GM12878 (cell line): ENCODE data around the gene NOP14. TPM values are rescaled to one million over a fixed set of nuclear protein-coding genes. Genes with fewer than 3 reads are reported as not detected.

Experiments used
- ATAC-seq: fragments of 200-7000 bp; cut with Tn5 transposase; 3 replicates; pipeline ENCODE4 v1.9.1; 2020; ENCODE audit warnings: mild to moderate bottlenecking, moderate library complexity
- BruUV-seq: library from RNA; stranded (reverse); fragments of 400-500 nt; replicated peaks from 2 replicates; lab custom pipeline; 2021; lab: Mats Ljungman, UMichigan
- CTCF ChIA-PET: fragments of 300-600 bp; sonication (Branson Sonifier 250); formaldehyde crosslinking; extraction: SDS; loops from one replicate; lab custom pipeline; 2021; ENCODE audit warnings: inconsistent platforms; lab: Yijun Ruan, JAX
- POLR2A ChIA-PET: fragments of 350-600 bp; formaldehyde crosslinking; extraction: SDS; loops from one replicate; lab custom pipeline; 2021; ENCODE audit warnings: inconsistent platforms; lab: Charles Lee
- RAD21 ChIA-PET: fragments of 300-600 bp; sonication (Branson Sonifier 250); formaldehyde crosslinking; loops from one replicate; lab custom pipeline; 2023; ENCODE audit warnings: antibody characterized with exemption; ENCODE audit not compliant: unreplicated experiment; lab: Charles Lee
- SMC1A ChIA-PET: fragments of 300-600 bp; sonication (Branson Sonifier 250); formaldehyde crosslinking; loops from one replicate; lab custom pipeline; 2023; ENCODE audit not compliant: unreplicated experiment, uncharacterized antibody; lab: Charles Lee
- DNase-seq: peaks from one replicate; pipeline ENCODE4 v3.0.0-alpha.2; 2011; ENCODE audit warnings: low read depth, low spot score
- FAIRE-seq: peaks from 3 replicates; lab custom pipeline; 2011; peaks lifted over from hg19 to GRCh38; lab: Jason Lieb, UNC
- H2AFZ ChIP-seq: 2 replicates; pipeline ENCODE4 v1.6.0; 2011; ENCODE audit warnings: low read depth, low read length, control low read depth; ENCODE audit not compliant: control insufficient read depth
- H3K27ac ChIP-seq: 2 replicates; pipeline ENCODE4 v1.5.1; 2011; ENCODE audit warnings: control low read depth; ENCODE audit not compliant: control insufficient read depth, insufficient read depth
- H3K27me3 ChIP-seq, 2 experiments: replicated peaks in 1 of 2; 2 replicates each; pipeline versions ENCODE4 v1.6.0 to v1.6.1; 2011; ENCODE audit warnings: low read length in 1 of 2; ENCODE audit not compliant: control insufficient read depth in 2 of 2, insufficient read depth in 2 of 2
- H3K36me3 ChIP-seq, 2 experiments: 2 replicates each; pipeline ENCODE4 v1.5.1; 2011; ENCODE audit warnings: low read length in 1 of 2; ENCODE audit not compliant: control insufficient read depth in 2 of 2, insufficient read depth in 2 of 2
- H3K4me1 ChIP-seq: 2 replicates; pipeline ENCODE4 v1.6.1; 2011; ENCODE audit warnings: mild to moderate bottlenecking, low read length, moderate library complexity, mixed read lengths; ENCODE audit not compliant: control insufficient read depth, insufficient read depth
- H3K4me2 ChIP-seq: 2 replicates; pipeline ENCODE4 v1.6.0; 2011; ENCODE audit warnings: control low read depth; ENCODE audit not compliant: control insufficient read depth, insufficient read depth
- H3K4me3 ChIP-seq: fragments of 200-600 bp; sonication (generic); 2 replicates; pipeline ENCODE4 v1.5.1; 2016
- H3K79me2 ChIP-seq: 2 replicates; pipeline ENCODE4 v1.6.0; 2011; ENCODE audit warnings: low read length; ENCODE audit not compliant: control insufficient read depth, insufficient read depth
- H3K9ac ChIP-seq: 2 replicates; pipeline ENCODE4 v1.8.0; 2011; ENCODE audit warnings: low read length, control low read depth, mixed read lengths; ENCODE audit not compliant: control insufficient read depth, insufficient read depth
- H3K9me3 ChIP-seq: replicated peaks from 3 replicates; pipeline ENCODE4 v1.5.1; 2011; ENCODE audit warnings: mild to moderate bottlenecking, low read length; ENCODE audit not compliant: control insufficient read depth, insufficient read depth
- H4K20me1 ChIP-seq: 2 replicates; pipeline ENCODE4 v1.6.0; 2011; ENCODE audit not compliant: control insufficient read depth, insufficient read depth
- ATF7 ChIP-seq: fragments of 450-650 bp; IDR thresholded peaks from 2 replicates; pipeline ENCODE4 v1.6.1; 2016; ENCODE audit warnings: low read depth, mild to moderate bottlenecking
- BCLAF1 ChIP-seq: fragments of 450-650 bp; IDR thresholded peaks from 2 replicates; pipeline ENCODE4 v1.6.1; 2017; ENCODE audit warnings: antibody characterized with exemption, mild to moderate bottlenecking, moderate library complexity
- MEF2A ChIP-seq: IDR thresholded peaks from 2 replicates; pipeline ENCODE4 v1.6.1; 2011; ENCODE audit warnings: low read depth, mild to moderate bottlenecking, low read length, moderate library complexity; ENCODE audit not compliant: insufficient read depth
- NRF1 ChIP-seq: conservative IDR thresholded peaks from 2 replicates; pipeline ENCODE4 v1.6.1; 2011; ENCODE audit warnings: mild to moderate bottlenecking, low read depth, low read length, improper control_type of control experiment
- POLR2A ChIP-seq: IDR thresholded peaks from 2 replicates; pipeline ENCODE4 v1.6.1; 2011; ENCODE audit warnings: low read depth, mild to moderate bottlenecking, low read length
- SREBF1 ChIP-seq: IDR thresholded peaks from 2 replicates; pipeline ENCODE4 v1.6.1; 2012; ENCODE audit warnings: mild to moderate bottlenecking, low read length
- WGBS: methylation state at CpG from one replicate; pipeline ENCODE4 v1.1.6; 2016; ENCODE audit warnings: low lambda C conversion rate; ENCODE audit not compliant: insufficient replicate concordance, insufficient coverage; ENCODE audit errors: missing lambda C conversion rate; 5-methylcytosine and 5-hydroxymethylcytosine counted together
- in situ Hi-C: fragments of 300-500 bp; cut with MboI; formaldehyde crosslinking; loops from 9 replicates; pipeline ENCODE4 v1.14.3; 2018; ENCODE audit warnings: mixed read lengths
- intact Hi-C: fragments of 100-400 bp; cut with micrococcal nuclease; formaldehyde crosslinking; loops from one replicate; pipeline ENCODE4 v1.14.2; 2022; ENCODE audit not compliant: unreplicated experiment
- polyA plus RNA-seq, 11 experiments: library from polyadenylated mRNA; depleted of rRNA in 4 of 11; unstranded in 6 of 11; stranded (reverse) in 5 of 11; fragments of >200 nt; fragmentation: Nextera tagmentation in 4 of 11; fragmentation: Illumina TruSeq in 1 of 11; extraction: Ambion mirVana in 4 of 11; extraction: Trizol in 1 of 11; gene quantifications; 1 replicate in 1 of 11; 2 replicates in 10 of 11; pipeline versions ENCODE4 v1.2.1 to v1.2.3, GENCODE V29; 2011 to 2016; ENCODE audit warnings: inconsistent platforms in 2 of 11, missing spikeins in 2 of 11, low read depth in 1 of 11
- total RNA-seq, 4 experiments: library from RNA; depleted of rRNA in 3 of 4; stranded (reverse); fragments of >200 nt in 3 of 4; fragmentation: Illumina TruSeq in 1 of 4; extraction: Trizol in 1 of 4; gene quantifications; 2 replicates each; pipeline versions ENCODE4 v1.2.1 to v1.2.3, GENCODE V29; 2013 to 2021
- TF ChIP-seq, protein P1 (sequence below): fragments of 450-650 bp; IDR thresholded peaks from 2 replicates; pipeline ENCODE4 v1.6.1; 2018; ENCODE audit warnings: mild to moderate bottlenecking, low read depth, moderate library complexity; ENCODE audit not compliant: partially characterized antibody

The NOP14 gene
- total and polyA plus RNA-seq, 10 of the 15 experiments (the other 5 are each of a cell fraction or from before 2014, with no cell fraction given) = 13.8 to 80.6 (median 49.7) TPM

DNA sequence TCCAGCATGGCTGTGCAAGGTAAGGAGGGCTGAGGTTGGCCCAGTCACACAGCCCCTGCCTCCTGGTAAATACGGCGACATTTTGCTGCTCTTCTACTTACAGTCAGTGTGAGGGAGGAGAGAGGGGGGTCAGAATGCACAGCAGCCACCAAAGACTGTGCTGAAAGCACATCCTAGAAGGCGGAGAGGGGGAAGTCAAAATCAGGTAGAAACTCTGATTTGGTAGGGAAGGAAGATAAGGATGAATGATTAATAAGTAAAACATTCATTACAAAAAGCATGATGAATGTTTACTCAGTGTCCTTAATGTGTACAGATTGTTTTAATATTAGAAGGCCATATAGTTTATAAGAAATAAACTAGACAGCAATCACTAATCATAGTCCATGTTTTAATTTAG lies 62.0 kb downstream of the NOP14 start (continued):
- TF ChIP-seq, protein P1, sequence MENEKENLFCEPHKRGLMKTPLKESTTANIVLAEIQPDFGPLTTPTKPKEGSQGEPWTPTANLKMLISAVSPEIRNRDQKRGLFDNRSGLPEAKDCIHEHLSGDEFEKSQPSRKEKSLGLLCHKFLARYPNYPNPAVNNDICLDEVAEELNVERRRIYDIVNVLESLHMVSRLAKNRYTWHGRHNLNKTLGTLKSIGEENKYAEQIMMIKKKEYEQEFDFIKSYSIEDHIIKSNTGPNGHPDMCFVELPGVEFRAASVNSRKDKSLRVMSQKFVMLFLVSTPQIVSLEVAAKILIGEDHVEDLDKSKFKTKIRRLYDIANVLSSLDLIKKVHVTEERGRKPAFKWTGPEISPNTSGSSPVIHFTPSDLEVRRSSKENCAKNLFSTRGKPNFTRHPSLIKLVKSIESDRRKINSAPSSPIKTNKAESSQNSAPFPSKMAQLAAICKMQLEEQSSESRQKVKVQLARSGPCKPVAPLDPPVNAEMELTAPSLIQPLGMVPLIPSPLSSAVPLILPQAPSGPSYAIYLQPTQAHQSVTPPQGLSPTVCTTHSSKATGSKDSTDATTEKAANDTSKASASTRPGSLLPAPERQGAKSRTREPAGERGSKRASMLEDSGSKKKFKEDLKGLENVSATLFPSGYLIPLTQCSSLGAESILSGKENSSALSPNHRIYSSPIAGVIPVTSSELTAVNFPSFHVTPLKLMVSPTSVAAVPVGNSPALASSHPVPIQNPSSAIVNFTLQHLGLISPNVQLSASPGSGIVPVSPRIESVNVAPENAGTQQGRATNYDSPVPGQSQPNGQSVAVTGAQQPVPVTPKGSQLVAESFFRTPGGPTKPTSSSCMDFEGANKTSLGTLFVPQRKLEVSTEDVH = no peak
- no peak for TF ChIP-seq ATF7
- TF ChIP-seq MEF2A = no peak
- TF ChIP-seq SREBF1 = no peak

DNA sequence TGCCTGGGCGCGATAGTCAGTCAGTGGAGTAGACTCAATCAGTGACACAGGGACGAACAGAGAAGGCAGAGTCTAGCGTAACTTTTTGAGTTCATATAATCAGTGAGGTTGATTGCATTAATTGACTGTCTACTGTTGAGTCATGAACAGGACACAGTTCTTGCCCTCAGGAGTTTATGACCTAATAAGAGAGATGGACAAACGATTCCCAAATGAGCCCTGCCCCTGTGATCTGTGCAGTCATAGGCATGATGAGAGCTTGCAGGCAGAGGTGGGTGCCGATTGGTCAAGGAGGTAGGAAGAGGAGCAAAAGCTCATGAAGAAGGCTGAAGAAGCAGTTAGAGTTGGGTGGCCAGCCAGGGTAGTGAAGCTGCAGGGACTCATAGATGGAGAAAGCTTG lies 62.5 kb downstream of the NOP14 start:
- Histone ChIP-seq H3K4me1 (no peaks in the 10 kb centered on the region), H3K9me3 (no peaks in the 10 kb centered on the region), H3K36me3 (peaks cover 25 to 57% of the 10 kb centered on the region in 2 experiments), H4K20me1 (no peaks in the 10 kb centered on the region), H3K4me3 (no peak overlapping the region), H3K4me2 (no peak overlapping the region), H3K27ac (no peak overlapping the region), H3K79me2 (no peaks in the 10 kb centered on the region), H3K27me3 (no peaks in the 10 kb centered on the region)
- intact Hi-C loops (no loop called here), in situ Hi-C loops (no loop called here)
- DNase-seq = no peak
- SMC1A ChIA-PET = no interaction called here
- 72% methylated on average over 6 of the region's 6 CpGs for WGBS
- RAD21 ChIA-PET = no interaction called here
- POLR2A ChIA-PET = no interaction called here
- CTCF ChIA-PET = no interaction called here
- TSS peak; percentile 38 for BruUV-seq
- TF ChIP-seq BCLAF1 (no peak), POLR2A (no peak), NRF1 (no peak)
- TF ChIP-seq, all 136 proteins: peak for 0
- ATAC-seq (no peak), FAIRE-seq (no peak)
- Histone ChIP-seq H3K9ac (no peak overlapping the region), H2AFZ (no peak overlapping the region)
